DMS 273 (cell line): ENCODE data around the gene ADGRL2.

Experiments used
- DNase-seq: peaks from one replicate; lab custom pipeline; 2025; ENCODE audit not compliant: unreplicated experiment; lab: John Stamatoyannopoulos, UW

Gene ADGRL2

GRCh38 chr1:81899214-81899821 lies 98.6 kb downstream of the ADGRL2 start:
- DNase-seq = no peak

DNA sequence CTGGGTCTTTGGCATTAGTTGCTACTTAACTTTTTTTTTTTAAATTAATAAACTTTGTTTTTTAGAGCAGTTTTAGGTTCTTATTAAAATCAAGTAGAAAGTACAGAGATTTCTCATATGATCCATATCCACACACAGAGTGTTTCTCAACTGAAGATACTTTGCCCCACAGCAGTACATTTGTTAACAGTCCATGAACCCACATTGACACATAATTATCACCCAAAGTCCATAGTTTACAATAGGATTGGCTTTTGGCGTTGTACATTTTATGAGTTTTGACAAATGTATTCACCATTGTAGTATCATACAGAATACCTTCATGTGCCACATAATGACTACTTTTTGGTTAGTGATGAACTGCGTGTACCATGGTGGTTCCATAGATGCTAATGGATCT lies 106.8 kb downstream of the ADGRL2 start:
- DNase-seq = no peak

- DNase-seq = peak; percentile 7
Observed at GRCh38 chr1:81912383-81912782, 111.6 kb downstream of the ADGRL2 start.

GRCh38 chr1:81915937-81916336 lies 115.2 kb downstream of the ADGRL2 start:
- DNase-seq = no peak

DNA sequence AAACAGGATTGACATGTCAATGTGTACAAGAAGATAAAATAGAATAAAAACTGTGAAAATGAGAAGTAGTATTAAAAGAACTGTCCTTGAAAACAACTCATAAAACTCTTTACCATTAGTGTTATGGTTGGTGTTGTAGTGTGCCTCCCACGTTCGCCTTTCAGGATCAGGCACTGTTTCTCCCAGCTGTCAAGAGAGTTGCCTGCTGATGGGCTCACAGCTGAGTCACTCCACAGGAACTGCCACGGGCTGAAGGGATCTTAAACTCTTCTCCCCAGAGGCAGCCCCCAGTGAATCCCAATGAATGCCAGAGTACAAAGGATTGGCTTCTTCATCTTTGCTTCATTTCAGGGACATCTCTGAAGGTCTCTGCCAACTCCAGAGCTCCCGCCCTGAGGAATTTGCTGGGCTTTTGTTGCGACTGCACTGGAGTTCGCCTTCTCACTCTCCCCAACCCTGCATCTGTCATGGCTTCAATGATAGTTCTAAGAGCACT lies 119.6 kb downstream of the ADGRL2 start:
- peak; percentile 5 for DNase-seq

DNA sequence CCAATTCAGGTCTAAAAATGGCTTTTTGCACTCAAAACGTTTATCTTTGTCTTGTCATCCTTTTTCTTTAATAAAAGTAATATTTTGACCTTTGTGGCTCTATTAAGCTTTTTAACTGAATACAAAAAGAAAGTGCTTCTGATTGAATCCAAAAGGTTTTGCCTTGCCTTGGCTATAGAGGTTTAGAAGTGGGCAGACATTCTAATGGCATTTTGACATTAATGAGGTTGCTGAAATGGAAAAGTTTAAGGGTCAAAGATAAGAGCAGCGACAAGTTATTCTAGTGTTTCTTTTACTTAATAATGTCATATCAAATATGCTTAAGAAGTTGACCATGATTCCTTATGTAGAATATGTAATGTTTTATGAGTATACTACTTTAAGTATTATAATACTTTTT lies 120.2 kb downstream of the ADGRL2 start:
- DNase-seq = no peak

DNA sequence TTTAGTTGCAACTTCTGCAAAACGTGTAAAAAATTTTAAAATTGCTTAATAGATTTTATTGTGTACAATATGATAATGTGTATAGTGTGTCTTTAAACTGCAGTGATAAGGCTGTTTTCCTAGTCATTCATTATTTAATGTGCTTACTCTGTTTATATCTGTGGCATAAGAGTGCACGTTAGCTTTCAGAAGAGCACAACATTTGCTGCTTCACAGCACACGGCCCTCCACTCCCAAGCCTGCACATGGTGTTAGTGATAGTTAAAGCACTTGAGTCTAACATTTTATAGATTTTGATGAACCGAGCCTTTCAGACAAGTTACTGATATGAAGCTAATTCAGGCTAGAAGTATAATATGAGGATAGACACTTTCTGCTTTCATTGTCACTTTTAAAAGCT lies 120.6 kb downstream of the ADGRL2 start:
- no peak for DNase-seq

DNA sequence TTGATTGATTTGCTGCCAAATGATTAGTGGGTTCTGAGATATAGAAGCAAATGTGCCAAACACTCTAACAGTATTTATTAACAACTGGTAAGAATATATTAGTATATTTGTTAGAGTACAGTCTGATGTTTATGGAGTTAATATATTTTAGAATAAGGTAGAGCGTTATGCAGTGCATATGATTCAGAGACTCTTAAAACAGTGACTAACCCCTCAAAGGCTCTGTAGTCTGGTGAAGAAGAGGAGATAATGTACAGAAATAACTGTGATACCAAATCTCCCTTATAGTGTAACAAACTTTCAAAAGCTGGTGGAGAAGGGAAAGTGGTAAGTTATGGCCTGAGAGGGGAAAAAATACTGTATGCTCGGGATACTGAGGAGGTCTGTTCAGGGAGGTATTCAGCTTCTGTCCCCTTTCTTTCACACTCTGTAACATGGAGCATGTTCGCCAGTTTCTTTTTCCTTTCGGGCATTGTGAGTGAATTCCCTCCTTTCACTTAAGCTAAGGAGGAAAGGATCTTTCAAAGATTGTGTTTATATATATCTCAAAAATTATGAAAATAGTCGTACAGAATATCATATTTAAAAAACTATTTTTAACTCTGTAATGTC lies 121.2 kb downstream of the ADGRL2 start:
- DNase-seq = no peak

- no peak for DNase-seq
Observed at GRCh38 chr1:81922955-81923354, 122.2 kb downstream of the ADGRL2 start.

DNA sequence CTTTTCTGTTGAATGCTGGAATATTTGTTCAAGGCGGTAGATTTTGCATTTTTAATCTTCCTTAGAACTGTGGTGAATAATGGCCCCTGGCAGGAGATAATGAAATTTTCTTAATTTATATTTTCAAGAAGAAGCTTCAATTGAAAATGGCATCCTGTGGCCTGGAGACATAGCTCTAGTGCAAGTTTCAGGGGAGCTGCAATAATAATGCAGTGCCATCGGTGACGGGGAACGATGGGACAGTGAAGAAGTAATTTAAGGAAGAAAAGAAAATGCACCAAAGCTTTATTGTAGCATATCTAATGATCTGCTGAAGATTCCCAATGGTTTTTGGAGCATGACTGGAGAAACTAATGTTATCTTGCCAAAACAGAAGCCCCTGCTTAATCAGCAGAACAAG lies 128.4 kb downstream of the ADGRL2 start:
- no peak for DNase-seq

- DNase-seq = no peak
Observed at GRCh38 chr1:81936853-81937252, 136.1 kb downstream of the ADGRL2 start.

- no peak for DNase-seq
Observed at GRCh38 chr1:81937791-81938450, 137.2 kb downstream of the ADGRL2 start.

DNA sequence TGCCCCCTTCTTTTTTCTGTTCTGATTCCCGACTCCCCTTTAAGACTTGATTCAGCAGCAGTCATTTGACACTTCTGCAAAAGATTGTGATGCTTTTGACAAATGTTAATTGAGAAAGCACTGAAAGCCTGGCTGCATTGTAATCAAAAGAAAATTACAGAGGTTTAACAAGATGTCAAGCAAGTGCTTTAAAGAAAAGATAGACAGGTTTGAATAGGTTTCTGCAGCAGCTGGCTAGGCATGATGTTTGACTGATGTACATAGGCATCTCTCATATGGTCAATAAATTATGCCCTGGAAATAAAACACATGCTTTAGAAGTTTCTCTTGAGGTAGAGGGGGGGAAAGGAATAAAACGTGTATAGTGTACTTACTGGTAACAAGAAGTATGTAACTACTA lies 147.8 kb downstream of the ADGRL2 start:
- no peak for DNase-seq

DNA sequence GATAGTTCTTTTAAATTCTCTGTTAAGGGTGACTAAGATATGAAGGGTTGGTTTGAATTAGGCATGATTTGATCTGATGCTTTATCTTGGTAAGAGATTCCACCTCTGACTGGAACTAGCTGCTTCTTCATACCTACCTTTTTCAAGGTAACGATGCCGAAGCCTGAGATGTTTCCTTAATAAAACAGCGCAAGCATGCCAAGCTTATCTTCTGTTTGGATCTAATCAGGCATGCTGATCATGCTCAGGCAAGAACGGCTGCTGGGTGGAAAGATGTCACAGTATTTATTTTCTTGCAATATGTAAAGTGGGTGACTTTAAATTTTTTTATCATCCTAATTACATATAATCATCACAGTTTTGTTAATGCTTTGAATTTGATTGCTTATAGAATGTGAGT lies 148.7 kb downstream of the ADGRL2 start:
- no peak for DNase-seq

- DNase-seq = no peak
Observed at GRCh38 chr1:81950037-81950436, 149.3 kb downstream of the ADGRL2 start.

DNA sequence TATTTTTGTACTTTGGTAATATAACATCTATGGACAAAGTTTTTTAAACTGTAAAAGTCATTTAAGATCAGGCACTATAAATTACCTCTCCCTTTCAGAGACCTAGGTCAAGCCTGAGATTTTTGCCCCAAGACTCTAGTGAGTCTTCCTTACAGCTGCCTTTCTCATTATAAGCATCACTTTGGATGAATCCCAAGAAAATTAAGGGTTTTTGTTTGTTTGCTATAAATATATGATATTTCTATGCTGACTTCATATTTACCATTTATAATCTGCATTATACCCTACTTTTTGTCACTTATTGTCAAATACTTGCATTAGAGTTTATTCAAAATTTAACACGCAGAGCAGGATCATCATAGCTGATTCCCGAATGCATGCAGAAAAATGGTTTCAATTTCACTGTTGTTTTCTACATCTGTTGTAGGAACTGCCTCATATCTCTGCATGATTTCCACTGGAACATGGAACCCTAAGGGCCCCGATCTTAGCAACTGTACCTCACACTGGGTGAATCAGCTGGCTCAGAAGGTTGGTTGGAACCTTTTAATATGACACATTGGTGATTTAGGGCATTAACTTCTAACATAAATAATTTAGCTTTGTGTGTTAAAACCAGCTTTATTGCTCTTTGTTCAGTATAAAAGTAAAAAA lies 150.0 kb downstream of the ADGRL2 start:
- DNase-seq = no peak

DNA sequence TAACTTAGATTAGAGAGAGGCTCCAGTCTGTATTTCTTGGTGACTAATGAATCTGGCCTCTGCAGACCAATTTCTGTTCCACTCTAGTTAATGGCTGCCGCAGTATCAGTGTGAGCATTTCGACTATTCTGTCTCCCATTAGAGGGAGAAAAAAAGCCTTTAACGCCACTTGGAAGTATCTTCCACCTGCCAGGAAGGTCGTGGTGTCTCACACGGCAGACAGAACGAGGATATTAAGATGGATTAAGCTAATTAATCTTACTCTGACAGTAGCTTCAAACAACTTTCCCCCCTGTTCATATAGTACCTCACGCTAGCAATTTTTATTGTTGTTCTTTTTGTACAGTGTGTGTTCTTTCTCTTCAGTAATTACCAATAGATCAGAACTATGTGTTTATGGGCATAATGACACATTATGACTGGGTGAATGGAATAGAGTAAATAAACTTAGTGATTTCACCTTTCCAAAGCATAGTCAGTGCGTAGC lies 153.8 kb downstream of the ADGRL2 start:
- no peak for DNase-seq

GRCh38 chr1:81967951-81968350 lies 167.2 kb downstream of the ADGRL2 start:
- DNase-seq = no peak

- no peak for DNase-seq
Observed at GRCh38 chr1:81970416-81970815, 169.7 kb downstream of the ADGRL2 start.

DNA sequence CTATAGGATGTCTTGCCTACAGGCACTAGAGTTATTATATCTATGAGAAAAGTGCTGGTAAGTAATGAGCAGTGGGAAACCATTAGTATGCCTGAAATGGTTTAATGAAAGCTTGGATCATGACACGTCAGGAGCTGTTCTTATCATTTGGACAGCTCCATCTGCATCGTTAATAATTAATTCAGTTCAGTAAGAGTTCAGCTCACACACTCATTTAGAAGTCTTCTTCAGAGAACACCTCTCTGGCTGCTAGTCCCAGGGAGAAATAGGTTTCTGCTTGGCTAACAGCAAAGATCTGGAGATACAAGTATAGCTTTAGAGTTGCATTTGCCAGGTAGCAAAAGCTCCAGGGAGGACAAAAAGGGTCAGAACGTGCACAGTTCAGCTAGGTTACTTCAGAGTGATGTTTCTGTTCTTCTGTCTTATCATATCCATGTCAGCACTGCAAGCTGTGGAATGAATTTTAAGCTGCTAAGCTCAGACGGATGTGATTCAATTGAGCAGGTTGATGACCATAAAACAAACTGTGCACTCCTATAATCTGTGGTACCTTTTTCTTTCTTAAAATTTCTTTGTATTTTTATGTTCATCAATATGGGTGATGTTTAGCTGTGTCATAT lies 173.6 kb downstream of the ADGRL2 start:
- no peak for DNase-seq

- DNase-seq = no peak
Observed at GRCh38 chr1:81974883-81975555, 174.3 kb downstream of the ADGRL2 start.
